G401.6 (cell line): ENCODE results near the gene C1QTNF7.

ENCODE experiments used
- FAIRE-seq: peaks from 2 replicates; lab custom pipeline; 2012; peaks lifted over from hg19 to GRCh38; lab: Jason Lieb, UNC

C1QTNF7 gene, protein sequence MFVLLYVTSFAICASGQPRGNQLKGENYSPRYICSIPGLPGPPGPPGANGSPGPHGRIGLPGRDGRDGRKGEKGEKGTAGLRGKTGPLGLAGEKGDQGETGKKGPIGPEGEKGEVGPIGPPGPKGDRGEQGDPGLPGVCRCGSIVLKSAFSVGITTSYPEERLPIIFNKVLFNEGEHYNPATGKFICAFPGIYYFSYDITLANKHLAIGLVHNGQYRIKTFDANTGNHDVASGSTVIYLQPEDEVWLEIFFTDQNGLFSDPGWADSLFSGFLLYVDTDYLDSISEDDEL

GRCh38 chr4:15427701-15428100 is at the start of gene C1QTNF7:
C1QTNF7 (plus strand) TSS chr4:15428033; CDS start chr4:15435744, 7,711 bp downstream.
- FAIRE-seq: no peak

- FAIRE-seq: no peak
These were observed 49.8 kb upstream of the C1QTNF7 start for GRCh38 chr4:15378062-15378461.

DNA sequence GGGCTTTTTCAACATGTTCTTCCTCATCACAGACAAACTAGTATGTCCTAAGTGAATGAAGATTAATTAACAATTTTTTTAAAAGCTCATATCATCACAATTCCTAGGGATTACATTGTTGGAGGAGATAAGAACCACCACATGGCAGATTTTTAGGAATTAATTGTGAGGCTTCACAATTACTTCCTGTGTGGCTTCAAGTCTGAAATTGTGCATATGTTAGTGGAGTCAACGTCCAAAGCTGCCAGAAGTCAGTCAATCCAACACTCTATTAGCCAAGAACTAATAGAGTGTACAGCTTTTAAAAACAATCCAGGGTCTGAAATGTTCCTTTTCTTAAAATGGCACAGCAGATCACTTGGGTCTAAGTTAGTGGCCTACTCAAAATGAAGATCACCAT is 49.3 kb upstream of the C1QTNF7 start:
- no peak for FAIRE-seq

DNA sequence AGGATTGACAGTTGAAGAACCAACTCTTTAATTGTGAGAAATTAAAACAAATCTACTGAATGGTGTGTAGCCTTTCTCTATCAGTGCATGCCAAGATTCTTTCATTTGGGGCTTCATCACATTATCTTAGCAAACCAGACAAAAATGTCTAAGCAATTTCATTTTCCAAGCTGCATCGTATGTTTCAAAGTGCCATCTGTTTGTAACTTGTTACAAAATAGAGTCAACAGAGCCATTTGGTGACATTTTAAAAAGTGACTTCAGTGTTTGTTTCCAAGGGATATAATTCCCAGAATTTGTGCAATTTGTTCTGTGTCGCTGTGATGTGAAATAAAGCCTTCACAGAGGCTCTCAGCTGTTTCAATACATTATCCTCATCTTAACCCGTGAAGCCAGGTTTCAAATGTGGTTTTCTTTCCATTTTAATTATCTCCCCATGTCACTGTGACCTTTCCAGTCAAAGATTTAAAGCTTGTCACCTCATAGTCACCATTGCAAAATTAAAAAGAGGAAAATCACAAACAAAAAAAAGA is 46.0 kb upstream of the C1QTNF7 start:
- FAIRE-seq: no peak

DNA sequence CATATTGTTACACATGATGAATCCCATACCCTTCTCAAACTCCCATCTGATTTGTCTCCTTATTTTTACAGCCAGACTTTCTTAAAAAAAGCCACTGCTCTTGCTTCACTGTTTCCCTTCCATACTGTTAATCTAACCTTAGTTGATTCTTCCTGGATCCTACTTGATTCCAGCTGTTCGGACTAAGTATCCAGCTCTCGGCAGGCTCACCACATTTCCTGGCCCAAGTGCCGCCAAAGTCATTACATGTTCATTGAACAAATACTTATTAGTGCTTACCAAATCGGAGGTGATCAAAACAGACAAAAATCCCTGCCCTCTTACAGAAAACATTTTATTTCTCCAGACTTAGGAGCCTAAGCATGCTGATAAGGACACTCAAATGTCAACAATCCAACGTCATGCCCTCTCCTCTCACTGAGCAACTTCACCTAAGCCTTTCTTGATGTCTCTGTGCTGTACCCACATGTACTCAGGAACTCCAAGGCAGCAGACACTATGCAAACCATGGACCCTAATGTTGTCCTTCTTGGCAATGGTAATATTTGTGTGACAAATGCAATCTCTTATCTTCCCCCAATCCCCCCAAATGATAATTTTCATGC is 45.1 kb upstream of the C1QTNF7 start:
- no peak for FAIRE-seq

DNA sequence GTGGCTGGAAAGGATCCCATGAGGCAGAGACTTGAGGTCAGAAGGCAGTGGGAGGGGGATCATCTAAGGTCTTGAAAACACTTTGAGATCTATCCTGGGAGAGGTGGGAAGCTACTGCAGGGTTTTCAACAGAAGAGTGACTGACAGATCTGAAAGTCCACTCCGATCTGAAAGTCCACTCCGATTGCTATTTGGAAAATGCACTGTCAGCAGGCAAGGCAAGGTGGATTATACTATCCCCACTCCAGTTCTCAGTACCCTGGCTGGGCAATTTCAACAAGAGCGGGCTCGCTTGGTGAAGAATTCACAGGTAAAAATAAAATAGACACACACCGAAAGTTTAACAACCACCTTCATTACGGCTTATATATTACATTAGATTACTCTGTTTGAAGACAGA is 42.3 kb upstream of the C1QTNF7 start:
- FAIRE-seq: no peak

- no peak for FAIRE-seq
These were observed 41.9 kb upstream of the C1QTNF7 start for GRCh38 chr4:15385928-15386327.

DNA sequence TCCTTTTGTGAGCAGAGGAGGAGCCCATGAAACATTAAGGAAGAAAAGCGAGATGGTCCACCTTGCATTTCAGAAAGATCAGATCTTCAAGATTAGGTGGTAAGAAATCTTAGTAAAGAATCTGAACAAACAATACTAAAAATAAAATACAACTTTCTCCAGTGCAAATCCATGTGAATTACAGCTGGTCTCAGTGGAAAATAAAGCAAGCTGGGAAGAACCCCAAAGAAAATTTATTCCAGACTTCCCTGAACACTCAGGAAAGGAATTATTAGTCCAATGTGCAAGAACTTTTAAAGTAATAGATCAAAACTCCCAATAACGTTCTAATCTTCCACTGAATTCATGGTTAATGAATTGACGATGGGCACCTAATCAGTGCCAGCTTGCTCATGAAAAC is 37.3 kb upstream of the C1QTNF7 start:
- FAIRE-seq: no peak

DNA sequence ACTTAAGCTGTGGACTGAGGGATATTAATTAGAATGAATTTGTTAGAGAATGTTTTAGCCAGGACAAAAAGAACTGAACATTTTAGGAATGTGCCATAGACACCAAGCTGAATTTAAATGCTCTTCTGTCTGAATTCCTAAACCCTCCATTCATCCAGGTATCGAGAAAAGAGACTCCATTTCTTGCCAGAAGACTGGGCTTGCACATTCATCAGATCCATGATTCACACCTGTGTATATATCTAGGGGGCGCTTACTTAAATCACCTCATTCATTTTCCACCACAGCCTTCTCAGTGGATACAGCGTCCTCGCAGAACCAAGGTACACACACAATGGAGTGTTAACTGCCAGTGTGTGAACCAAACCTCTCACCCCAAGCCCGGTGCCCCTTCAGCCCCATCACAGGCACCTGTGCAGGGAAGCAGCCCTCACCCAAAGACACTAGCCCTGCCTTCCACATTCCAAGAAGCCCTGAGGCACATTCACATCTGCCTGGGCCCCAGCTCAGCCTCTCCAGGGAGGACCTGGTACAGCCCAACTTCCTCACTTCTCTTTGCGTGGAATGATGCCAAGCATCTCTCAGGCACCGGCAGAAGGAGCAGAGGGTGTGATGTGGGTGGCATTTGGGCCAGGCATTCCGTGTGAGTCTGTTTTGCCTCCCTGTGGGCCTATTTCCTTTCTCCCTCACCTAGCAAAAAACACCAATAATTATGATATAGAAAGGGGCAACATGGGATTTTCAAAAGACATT is 35.6 kb upstream of the C1QTNF7 start:
- no peak for FAIRE-seq

DNA sequence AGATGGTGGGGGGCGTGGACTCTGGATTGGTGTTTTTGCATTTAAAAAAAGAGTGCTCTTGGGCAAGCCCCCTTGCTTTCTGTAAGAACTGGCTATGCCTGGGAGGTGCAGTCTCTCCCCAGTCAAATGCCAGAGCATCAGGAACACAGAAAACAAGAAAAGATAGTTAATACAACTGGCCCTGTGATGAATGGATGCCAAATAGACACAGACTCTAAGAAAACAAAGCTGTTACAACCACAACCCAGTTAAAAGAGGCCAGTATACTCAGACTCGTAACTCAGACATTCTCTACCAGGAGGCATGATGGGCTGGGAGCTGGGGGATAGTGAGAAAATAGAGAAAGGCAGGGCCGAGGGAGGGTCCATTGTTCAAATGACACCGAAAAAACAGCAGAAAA is 32.5 kb upstream of the C1QTNF7 start:
- FAIRE-seq: no peak

DNA sequence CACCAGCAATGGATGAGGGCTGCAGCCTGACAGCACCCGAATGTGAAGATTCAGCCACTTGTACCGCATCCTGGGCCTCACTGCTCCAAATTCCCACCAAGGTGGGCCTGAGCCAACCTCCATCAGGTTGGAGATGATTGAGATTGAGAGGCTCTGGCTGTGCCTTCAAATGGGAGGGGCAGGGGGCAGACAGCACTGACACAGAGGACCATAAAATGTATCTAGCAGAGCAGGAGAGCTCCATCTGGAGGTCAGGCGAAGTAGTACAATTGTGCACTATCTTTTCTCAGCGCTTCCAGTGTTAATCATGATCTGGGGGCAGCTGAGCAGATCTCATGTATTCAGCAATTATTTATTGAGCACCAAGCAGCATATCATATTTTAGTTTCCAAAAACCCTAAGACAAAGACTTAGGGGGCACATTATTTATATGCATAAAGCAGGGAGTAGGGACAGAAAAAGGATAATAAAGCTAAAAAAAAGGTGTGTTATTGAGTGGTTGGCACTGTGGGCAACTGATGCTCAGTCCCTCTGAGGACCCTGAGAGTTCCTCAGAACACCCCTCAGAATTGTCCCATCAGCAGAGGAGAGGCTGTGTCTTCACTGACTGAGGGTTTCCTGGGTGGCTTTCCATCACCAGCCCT is 31.6 kb upstream of the C1QTNF7 start:
- FAIRE-seq: no peak

DNA sequence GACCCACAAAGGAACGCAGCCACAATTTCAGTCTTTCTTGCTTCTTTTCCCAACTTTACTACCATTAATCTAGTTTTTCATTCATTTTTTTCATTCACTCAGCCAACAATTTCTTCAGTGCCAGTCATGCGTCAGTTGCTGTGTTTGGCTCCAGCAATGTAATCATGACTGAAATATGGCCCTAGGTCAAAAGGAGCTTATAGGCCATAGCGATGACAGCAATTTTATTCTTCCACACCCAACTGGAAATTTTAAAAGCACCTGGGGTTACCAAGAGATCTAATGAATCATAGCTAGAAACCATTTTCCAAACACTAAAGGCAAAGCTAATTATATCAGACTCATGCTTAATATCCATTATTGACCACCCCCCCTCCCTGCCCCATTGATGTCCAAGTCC is 29.8 kb upstream of the C1QTNF7 start:
- no peak for FAIRE-seq

- no peak for FAIRE-seq
These were observed 29.1 kb upstream of the C1QTNF7 start for GRCh38 chr4:15398732-15399131.

DNA sequence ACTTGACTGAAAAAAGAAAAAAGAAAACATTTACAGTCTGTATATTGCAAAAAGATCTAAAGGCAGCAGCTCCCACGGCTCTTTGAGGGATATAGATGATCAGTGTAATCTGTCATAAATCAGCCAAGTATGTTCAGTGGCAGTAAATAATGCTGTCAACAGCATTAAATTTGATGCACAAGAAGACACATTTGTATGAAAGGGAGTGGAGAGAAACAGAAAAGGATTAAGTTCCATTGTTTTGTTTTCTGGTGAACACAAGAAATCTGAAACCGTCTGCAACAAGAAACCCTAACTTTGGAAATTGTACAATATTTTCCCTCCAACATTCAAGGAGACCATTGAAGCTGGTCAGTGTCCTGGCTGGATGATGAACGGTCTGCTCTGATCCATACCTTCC is 27.6 kb upstream of the C1QTNF7 start:
- FAIRE-seq: no peak

- no peak for FAIRE-seq
These were observed 26.7 kb upstream of the C1QTNF7 start for GRCh38 chr4:15400981-15401671.

GRCh38 chr4:15402146-15402545 is 25.7 kb upstream of the C1QTNF7 start:
- FAIRE-seq: no peak

GRCh38 chr4:15402974-15403373 is 24.9 kb upstream of the C1QTNF7 start:
- no peak for FAIRE-seq

GRCh38 chr4:15405018-15405417 is 22.8 kb upstream of the C1QTNF7 start:
- no peak for FAIRE-seq

DNA sequence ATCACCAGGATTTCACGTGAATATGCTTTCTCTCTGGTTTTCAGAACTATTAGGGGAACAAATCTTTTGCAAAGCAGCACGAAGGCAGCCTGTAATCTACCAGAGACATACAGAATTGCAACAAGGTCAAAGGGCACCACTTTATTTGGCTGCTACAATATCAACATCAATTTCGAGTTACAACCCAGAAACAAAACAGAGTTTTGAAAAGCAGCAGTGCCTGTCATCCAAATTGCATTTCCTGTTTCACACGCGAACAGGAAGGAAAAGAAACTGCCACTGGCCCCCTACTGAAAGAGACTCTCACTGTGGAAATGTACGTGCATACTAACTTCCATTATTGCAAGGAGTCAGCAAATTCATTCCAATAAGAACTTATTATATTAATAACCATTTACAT is 17.1 kb upstream of the C1QTNF7 start:
- no peak for FAIRE-seq

DNA sequence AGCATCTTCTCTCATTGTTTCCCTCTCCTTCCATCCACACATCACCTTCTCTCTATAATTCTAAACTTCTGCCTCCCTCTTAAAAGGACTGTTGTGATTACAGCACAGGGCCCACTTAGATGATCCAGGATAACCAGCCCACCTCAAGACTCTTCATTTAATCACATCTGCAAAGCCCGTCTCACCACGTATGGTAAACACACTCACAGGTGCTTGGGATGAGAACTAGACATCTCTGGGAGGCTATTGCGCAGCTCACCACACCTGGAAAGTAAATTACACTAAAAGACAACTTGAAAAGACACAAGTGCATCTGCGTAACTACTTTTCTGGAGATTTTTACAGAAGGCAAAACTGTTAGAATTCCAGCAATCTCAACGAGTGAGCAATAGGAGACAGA is 15.4 kb upstream of the C1QTNF7 start:
- no peak for FAIRE-seq

DNA sequence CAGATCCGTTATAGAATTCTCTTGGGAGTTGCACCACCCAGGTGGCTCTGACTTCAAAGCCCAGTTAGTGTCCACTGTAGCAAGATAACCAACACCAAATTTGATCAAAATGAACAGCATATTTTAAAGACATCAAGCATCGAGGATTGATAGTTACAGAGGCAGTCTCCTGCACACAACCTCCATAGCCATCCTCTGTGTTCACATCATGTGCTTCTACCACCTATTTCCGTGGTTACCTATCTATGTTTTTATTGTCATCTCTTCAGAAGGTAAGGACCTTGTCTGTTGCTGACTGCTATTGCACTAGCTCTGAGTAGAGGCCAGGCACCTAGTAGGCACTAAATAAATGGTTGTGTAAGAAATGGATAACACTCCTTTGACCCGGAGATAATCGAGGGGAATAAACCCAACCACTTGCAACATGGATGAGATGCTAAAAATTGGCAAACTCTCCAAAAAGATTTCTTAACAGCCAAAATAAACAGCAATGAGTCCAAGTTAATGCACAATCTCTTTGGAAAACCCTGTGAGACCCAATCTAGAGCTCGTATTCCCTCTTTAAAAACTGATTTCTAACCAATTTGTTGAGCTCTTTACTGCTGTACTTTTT is 14.7 kb upstream of the C1QTNF7 start:
- no peak for FAIRE-seq

DNA sequence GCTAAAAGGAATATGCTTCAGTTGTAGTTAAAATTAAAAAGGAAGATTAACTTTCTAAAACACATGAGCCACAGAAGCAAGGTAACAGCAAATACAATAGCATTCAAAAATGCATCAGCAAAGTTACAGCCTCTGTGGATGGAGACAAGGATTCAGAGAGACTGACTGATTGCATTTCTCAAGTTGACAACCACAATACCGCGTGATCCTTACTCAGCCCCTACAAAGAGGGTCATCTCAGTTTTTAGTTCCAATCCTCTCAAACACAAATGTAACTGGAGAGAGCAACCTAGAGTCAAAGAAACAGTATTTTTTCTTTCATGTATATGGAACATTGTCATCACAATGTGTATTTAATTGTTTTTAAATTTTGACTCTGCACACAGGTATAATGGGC is 14.2 kb upstream of the C1QTNF7 start:
- no peak for FAIRE-seq
